HG02840 (cell line): ENCODE measurements around the gene KIF16B.

Experiments
- ATAC-seq: cut with Tn5 transposase; IDR thresholded peaks from one replicate; pipeline ENCODE4 v1.9.1; 2021; ENCODE audit warnings: mild to moderate bottlenecking, moderate library complexity, moderate number of reproducible peaks; ENCODE audit not compliant: unreplicated experiment, low FRiP score

The KIF16B gene

DNA sequence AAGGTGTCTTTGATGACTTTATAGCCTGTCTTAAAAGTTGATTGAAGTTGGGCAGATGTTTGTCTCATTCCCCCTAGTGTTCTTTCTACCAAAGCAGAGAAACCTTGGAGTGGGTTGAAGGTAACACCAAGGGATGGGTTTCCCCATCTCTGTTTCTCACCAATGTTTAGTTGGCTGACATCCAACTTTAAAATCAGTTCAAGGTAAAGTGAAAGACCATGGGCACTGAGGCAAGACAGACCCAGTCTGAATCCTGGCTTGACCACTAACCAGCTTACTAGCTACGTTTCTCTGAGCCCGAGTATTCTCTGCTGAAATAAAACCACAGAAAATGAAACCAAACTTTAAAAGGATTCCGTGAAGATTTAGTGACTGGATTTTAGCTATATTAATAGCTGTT lies 258.9 kb downstream of the KIF16B start:
- no peak for ATAC-seq

DNA sequence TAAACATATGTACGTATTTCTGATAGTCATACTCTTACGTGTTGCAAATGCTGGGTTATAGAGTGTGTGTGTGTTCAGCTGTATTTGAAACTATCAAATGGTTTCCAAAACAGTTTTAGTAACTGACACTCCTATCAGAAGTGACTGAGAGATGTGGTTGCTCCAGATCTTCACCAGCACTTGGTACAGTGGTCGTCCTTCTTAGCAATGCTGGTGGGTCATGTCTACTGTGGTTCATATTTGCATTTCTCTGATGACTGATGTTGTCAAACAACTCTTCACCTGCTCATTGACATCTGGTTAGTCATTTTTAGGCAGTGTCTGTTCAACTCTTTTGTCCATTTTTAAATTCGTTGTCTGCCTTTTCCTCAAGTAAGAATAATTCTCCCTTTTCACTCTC lies 259.3 kb downstream of the KIF16B start:
- ATAC-seq = no peak

DNA sequence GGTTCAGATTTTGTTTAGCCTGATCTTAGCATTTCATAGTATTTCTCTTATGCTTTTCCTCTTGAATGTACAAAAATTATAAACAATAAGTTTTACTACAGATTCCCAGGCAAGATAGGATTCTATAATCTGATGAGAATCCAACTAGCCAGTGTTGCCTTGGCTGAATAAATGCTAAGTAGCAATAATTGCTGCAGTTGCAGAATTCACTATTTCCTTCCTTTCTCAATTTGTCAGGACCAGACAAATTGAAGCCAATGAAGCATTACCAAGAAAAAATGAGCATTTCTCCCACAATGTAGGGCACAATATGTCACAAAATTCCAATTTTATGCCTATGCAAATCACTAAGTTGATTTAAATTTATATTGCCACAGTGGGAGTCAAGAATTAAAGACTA lies 260.2 kb downstream of the KIF16B start:
- no peak for ATAC-seq

DNA sequence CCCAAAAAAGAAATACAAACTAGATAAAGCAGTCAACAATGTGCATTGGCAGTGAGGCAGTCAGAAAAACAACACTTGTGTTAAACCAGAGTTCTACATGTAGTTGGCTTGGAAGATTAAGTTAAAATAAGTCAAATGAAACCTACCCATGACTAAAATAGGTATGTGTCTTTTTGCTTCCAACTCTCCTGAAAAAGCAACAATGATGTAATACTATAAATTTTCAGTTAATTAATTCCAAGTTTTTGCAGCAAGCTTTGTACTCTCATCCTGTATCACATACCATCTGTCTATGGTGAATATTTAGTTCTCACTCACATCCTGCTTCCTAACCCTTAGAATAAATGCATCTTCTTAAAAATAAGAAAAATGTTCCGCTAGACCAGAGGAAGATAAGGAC lies 261.5 kb downstream of the KIF16B start:
- no peak for ATAC-seq

DNA sequence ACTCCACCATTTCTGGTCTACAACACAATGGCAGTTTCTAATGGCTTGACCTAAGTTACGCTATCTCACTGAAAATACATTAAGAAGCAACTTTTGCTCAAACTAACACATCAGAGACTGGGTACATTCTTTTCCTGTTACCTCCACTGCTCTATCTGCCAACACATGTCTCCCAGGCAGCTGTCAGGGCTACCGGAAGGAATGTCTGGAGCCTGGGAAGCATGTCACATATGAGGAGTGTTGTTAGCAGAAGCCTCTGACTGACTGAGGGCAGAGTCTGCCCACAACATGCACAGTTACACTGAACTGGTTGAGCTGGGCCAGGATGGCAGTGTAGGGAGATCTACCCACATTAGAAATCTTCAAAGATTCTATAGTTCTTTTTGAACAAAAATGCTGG lies 264.5 kb downstream of the KIF16B start:
- ATAC-seq = no peak

DNA sequence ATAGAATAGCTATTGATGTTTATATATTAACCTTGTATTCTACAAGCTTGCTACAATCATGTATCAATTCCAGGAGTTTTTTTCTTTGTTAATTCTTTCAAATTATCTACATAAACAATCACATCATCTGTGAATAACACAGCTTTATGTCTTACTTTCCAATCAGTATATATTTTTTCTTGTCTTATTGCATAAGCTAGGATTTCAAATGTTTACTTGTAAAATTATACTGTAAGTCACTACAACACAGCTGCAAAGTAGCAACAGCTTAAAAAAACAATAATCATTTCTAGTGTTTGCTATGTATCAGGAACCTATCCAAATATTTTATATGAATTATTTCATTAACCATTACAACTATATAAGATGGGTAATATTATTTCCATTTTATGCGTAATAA lies 270.4 kb downstream of the KIF16B start:
- ATAC-seq = no peak

DNA sequence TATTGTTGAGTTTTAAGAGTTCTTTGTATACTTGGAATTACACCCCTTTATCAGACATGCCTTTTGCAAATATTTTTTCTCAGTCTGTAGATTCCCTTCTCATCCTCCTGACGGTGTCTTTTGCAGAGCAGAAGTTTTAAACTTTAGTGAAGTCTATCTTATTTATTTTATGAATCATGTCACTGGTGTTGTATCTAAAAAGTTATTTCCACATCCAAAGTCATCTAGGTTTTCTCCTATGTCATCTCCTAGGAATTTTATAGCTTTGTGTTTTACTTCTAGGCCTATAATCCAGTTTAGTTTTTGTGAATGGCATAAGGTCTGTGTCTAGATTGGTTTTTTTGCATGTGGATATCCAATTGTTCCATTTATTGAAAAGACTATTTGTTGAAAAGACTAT lies 271.3 kb downstream of the KIF16B start:
- ATAC-seq = no peak

DNA sequence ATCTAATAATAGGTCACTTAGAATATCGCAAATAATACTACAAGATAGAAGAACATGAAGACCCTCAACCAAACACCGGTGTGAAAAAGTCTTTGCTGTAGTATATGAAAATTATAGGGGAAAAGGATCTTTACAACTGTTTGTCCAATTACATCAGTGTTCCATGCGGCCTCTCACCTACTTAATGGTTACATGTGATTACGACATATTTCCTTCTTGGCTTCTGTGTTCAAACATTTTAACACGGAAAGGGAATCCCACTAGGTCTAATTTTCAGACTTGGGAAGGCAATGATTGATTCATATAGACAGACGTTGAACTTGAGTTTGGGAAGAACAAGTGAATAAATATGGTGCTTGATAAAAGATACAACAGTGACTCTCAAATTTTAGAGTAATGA lies 273.4 kb downstream of the KIF16B start:
- ATAC-seq = no peak

DNA sequence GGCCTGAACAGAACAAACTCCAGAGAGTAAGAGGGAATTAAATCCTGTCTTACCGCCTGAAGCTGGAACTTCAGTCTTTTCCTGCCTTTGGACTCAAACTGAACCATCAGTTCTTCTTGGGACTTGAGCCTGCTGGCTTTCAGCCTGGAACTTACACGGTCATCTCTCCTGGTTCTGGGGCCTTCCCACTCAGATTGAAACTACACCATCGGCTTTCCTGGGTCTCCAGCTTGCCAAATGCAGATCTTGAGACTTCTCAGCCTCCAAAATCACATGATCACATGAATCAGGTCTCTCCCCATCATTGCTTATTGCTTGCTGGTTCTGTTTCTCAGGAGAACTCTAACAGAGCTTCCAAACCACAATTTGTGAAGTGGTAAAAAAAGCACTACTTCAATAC lies 276.3 kb downstream of the KIF16B start:
- no peak for ATAC-seq

DNA sequence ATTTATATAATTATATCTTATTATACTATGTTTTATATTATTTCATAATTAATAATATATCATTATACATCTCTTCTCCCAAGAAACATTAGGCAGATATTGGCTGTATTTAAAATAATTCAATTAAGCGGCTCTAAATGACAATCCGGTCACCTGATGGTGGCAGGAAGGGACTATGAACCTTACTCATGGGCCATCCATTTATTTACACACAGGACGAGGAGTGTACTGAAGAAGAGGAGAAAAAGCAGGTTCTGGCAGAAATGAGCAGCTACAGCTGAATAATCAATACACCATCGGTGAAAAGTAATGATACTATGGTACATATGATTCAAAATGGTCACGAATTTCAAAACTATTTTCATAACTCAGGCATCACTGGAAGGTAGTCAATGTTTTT lies 277.7 kb downstream of the KIF16B start:
- no peak for ATAC-seq

DNA sequence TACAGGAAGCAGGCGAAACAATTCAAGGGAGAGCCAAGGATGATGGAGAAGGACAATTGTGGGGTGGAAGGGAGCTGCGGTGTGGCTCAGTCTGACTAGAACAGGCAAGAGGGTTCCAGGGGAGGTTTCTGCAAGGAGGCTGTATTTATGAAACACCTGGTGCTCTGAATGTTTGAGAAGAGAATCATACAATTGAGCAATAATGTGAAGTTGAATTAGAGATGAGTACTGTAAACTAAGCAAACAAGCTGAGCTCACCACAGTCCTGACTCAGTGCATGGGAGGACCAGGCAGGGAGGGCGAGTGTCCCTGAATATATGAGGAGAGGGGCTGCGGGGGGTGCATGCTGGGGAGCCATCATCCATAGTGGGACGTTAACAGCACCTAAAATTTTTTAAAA lies 279.7 kb downstream of the KIF16B start:
- ATAC-seq = no peak

DNA sequence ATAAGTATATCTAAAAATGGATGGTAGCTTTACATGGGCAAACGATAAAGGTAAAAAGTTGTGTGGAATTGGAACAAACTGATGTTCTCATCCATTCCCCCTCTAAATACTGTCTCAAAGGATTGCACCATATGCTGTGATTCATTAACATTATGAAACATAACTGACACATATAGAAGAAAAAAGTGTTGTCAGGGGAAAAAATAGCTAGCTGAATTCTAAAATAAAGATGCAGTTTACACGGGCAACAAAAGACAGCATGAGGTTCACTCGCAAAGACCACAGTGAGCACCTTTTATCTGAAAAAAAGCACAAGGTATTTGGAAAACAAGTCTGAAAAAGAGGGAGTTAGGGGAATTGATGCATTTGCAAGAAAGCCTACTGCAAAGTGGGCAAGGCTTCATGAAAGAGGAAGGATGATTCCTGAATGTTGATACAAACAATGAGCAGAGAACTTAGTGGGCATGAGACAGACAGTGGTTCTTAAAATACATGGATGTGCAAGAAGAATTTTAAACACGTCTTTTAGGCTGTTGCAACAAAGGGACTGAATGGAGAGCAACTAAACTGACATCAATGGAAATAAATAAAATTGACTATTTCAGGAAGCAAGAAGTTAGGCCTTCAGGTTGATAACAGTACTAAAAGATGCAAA lies 280.9 kb downstream of the KIF16B start:
- no peak for ATAC-seq

DNA sequence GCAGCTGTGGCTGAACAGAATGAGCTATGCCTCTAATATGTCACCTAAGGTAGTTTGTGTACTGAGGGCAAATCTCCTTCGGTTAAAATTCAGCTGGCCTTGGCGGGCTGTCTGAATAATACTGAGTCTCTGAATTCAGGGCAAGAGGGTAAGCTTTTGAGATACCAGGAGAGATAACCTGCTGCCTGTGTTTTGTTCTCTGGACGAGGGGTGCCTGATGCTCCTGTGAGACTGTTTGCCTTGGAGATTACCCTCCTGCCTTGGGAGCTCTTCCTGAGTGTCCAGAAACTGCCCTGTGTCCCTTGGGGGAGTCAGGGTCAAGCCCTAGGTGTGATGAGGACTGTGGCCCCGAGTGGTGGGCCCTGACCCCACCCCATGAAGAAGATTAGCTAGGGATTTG lies 282.9 kb downstream of the KIF16B start:
- ATAC-seq = no peak

DNA sequence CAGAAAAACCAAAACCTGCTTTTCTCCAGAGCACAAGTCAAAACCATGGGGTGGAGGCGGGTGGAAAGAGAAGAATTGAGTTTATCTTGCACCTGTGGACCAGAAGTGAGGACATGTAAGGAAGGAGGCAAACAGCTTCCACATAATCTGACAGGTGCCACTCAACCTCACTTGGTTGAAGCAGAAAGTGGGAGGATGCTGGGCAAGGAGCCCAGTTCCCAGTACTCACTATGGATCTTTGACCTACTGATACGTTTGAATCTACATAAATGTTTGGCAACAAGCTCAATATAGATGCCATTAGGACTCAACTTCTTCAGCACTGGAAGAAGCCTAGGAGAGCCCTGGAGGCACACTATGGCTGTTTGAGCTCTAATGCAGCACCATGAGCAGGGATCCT lies 285.5 kb downstream of the KIF16B start:
- no peak for ATAC-seq

DNA sequence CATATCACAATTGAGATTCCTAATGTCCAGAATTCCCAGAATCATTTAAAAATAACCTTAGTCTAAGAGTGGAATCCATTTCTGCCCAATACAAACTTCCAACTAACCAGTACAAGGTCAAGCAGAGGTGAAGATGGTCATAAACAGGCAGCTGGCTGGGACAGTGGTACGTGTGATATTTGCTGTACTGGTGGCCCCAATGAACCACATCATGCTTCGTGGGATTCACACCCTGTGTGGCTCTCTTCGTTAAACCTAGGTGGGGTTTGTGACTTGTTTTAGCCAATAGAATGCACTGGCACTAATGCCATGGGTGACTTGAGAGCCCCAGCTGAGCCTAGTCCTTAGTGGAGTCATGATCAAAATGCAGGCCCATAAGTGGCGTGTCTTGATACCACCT lies 286.6 kb downstream of the KIF16B start:
- no peak for ATAC-seq

DNA sequence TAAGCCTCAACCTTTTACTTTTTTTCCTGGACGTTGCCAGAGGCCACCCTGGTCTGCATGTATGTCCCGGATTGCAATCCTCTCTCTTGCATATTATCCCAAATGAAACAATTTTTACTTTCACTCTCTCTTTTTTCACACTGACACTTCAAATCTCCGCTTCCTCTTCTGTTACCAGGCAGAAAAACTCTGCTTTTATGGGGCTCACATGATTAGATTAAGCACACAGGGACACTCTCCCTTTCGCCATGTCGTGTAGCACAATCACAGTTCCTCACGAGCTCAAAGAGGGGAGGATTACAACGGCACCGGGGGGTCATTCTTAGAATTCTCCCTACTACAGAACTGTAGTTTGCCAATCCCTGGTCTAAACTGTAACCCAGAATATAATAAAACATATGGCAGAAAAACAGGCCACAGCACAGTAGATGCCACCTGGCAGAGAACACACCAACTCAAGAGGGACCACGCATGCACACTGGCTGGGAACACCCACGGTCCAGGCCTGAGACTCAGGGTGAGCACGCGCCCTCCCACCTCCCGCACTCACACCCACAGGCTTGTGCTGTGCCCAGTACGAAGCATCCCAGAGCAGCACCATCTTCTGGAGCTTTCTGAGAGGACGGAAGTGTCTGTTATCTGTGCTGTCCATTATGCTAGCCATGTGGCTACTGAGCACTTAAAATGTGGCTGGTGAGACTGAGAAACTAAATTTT lies 288.7 kb downstream of the KIF16B start:
- ATAC-seq = no peak

DNA sequence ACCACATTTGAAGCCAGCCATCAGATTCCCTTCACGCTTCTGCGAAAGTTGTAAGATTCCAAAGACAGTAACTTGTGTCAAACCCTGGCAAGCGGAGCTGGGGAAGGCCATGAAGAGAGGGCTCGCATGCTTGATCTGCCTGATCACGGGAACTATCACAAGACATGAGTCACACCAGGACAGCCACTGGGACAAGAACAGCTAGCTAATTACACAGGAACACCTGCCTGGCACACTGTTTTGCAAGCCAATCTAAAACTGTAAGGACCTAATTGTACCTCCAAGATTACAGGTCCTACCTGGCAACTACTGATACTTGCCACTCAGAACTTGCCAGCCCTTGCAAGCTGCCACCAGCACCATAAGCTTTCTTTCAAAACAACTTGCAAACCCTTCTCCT lies 289.3 kb downstream of the KIF16B start:
- no peak for ATAC-seq

DNA sequence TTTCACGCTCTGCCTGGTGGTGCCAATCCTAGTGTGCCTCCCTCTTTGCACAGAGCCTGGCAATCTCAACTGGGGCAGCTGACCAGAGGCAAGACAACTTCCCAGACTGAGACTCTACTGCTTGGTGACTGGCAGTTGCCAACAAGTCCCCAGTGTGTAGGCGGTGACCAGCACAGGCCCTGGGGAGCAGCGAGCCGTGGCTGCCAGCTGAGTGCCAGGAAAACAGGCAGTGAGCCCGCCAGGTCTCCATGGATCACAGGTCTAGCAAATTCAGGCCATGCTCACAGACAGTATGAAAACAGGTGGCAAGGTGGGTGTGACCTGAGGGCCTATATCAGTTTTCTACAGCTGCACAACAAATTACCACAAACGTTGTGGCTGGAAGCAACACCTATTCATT lies 289.9 kb downstream of the KIF16B start:
- ATAC-seq = no peak

DNA sequence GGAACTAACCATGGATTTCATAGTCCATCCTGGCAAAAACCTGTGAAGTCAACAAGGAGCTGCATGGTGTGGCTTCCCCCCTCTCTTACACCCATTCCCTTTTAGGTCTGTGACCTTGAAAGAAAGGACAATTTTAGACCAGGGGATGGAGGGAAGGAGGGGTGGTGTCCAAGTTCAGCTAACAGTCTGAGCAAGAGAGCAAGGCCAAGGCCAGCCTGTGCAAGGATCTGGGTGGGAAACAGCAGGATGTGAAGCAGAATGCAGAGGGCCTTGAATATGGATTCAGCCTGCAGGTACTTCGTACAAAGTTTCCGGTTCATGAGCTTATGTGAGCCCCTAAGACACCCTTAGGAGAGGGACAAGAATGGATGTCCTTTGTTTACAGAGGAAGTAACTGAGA lies 293.0 kb downstream of the KIF16B start:
- ATAC-seq = no peak

DNA sequence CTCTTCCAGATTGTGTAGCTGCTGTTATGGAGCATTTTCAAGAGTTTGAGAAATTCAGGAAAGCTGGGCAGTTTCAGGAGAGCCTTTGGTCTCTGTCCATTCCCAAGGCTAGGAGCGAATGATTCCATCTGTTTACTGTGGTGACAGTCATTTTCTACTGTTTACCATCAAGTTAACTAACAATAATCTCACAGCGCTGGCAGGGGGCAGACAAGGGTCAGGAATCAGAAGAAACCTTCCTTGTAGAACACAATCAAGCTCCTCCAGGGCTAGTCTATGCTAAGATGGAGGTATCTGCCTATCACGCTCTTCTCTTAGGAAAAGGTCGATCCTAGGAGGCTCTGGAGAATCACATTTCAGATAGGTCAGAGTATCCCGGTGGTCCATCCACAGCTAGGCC lies 293.9 kb downstream of the KIF16B start:
- no peak for ATAC-seq

DNA sequence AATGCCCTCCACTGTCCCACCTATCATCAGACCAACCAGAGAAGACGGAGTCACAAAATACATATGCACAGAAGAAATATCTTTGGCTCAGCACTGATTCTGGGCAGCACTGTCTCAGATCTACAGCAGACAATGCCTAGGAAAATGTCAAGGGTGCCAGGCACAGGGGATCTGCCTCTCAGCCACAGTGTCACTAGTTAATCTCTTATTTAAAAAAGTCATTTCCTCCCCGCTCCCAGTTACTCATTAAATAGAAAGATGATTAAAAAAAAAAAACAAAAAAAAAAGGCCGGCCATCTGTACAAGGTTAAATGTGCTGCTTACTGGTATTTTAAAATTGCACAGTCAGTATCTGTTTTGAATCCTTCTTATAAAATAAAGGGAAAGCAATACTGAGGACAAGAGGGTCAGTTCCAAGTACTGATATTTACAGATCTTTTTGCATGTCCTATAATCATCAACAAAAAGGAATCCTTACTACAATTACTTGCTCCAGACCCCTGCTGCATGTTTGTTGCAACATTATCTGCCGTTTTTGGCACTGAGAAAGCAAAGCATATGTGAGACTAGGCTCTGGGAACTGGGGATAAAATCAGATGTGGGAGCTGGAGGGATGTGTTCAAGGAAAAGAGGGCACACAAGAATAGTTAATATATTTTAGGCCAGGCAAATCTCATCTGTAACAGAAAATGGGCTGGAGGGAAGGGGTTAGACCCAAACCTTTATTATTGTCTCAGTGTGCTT lies 299.3 kb downstream of the KIF16B start:
- no peak for ATAC-seq
